Left colon (tissue), 2 donors: ENCODE measurements around the gene TIGD1. TPM values are rescaled to one million over a fixed set of nuclear protein-coding genes. Genes with fewer than 3 reads are reported as not detected.
A peak's percentile ranks its signal among the peaks of the same experiment; 100 is the strongest.

ENCODE experiments used
- ATAC-seq: fragments of 200-7000 bp; cut with Tn5 transposase; one replicate; pipeline ENCODE4 v1.9.1; 2020; ENCODE audit warnings: mild to moderate bottlenecking, moderate library complexity
- DNase-seq, 2 donors: peaks; one replicate each; pipeline ENCODE4 v3.0.0-alpha.2; 2020
- intact Hi-C, 2 donors: fragments of 100-400 bp; cut with DNase I in 1 of 2; cut with micrococcal nuclease in 1 of 2; formaldehyde crosslinking; loops; one replicate each; pipeline versions ENCODE4 v1.11.2 to v1.14.0; 2022; cut with DNase I, micrococcal nuclease
- total RNA-seq, 2 donors: library from RNA; stranded (reverse); fragmentation: NEBNext Ultra II Directional; extraction: Animal tissue kit (Norgen Biotek cat#: 25700); gene quantifications; one replicate each; pipeline ENCODE4 v1.2.1, GENCODE V29; 2021
- donor health status: DM: no; HTN: no; CAD: no.
- donor health status: DM: yes; HTN: yes; CAD: no.

The TIGD1 gene
- total RNA-seq, 2 donors from 2014 or later: 4.4 to 4.5 TPM

GRCh38 chr2:232528746-232529460 is 21.5 kb downstream of the TIGD1 start:
- intact Hi-C loops: no loop called here
- DNase-seq (no peak), ATAC-seq (no peak)

DNA sequence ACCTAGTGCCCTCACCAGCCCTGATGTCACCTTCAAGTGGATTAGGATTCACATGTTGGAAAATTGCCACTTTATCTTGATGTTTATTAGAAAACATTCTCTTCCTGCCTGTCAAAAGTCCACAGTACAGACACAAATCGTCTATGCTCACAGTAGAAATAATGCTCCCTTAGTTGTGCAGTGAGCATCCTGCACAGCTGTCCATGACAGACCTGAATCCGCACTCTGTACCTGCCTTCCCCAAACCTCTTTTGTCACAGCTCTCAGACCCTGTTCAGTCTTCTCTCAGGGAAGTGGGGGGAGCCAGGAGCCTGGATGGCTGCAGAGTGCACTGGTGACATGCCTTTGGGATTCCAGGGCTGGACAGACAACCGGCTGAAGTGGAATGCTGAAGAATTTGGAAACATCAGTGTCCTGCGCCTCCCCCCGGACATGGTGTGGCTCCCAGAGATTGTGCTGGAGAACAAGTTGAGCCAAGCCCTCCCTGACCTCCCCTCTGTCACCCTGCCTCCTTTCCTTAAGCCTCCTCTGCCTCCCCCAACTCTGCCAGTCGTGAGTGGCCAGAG is 22.4 kb downstream of the TIGD1 start:
- intact Hi-C loops: no loop called here
- no peak for DNase-seq
- no peak for ATAC-seq

- DNase-seq: no peak
- intact Hi-C loops: no loop called here
- ATAC-seq: no peak
These were observed 23.9 kb downstream of the TIGD1 start for GRCh38 chr2:232526372-232526941.

GRCh38 chr2:232525791-232526371 is 24.5 kb downstream of the TIGD1 start, which contains the start of gene CHRND:
Gene CHRND (plus strand): TSS chr2:232526160. CDS start chr2:232526216, 56 bp downstream.
- no peak for ATAC-seq
- intact Hi-C loops: no loop called here

GRCh38 chr2:232525199-232525598 is 25.2 kb downstream of the TIGD1 start:
- ATAC-seq: no peak
- intact Hi-C loops: no loop called here
- no peak for DNase-seq

More at GRCh38 chr2:232525791-232526371, 24.5 kb downstream of the TIGD1 start, which contains the start of gene CHRND:
- no peak for DNase-seq

DNA sequence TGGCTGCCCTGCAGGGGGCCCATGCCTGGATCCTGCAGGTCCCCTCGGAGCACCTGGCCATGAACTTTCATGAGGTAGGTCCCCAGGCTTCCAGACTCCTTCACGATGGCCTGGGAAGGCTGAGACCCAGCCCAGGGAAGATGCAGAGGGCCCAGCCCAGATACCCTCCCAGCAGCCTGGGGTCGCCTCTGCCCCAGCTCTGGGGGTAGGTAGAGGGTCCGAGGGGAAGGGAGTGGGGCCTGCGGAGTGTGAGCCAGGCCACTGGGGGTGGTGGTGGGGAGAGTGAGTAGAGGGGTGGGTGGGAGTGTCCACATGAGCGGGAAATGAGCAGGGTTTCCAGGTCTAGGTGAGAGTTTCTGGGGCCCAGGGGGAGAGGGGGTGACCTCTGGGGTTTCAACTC is 25.6 kb downstream of the TIGD1 start:
- intact Hi-C loops: no loop called here
- DNase-seq: no peak
- ATAC-seq: no peak

DNA sequence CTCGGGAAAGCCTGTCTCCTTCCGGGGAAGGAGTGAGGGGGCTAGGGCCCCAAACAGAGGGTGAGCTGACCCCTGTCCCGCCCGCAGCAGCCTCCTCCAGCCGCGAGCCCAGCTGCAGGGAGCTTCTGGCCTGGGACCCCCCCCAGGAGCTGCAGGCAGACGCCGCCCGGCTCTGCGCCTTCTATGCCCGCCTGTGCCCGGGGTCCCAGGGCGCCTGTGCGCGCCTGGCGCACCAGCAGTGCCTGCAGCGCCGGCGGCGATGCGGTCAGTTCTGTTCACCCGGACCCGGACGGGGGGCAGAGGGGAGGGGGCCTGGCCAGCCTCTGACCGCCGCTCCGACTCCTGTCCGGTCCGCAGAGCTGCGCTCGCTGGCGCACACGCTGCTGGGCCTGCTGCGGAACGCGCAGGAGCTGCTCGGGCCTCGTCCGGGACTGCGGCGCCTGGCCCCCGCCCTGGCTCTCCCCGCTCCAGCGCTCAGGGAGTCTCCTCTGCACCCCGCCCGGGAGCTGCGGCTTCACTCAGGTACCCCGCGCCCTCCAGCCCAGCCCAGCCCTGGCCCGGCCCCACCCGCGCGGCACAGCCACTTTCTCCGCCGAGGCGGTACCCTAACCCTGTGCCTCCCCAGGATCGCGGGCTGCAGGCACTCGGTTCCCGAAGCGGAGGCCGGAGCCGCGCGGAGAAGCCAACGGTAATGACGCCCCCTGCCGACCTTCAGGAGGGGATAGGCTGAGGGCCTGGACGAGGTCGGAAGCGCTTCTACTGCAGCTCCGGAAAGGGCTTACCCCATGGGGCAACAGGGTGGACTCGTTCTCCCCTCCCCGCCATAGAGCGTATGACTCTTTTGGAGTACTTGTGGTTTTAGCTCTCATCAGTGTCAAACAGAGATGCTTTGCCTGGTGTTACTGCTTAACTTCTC is 26.4 kb downstream of the TIGD1 start:
- intact Hi-C loops: no loop called here
- ATAC-seq (peak; percentile 53), DNase-seq (peak in 1 of 2 donors; percentile 44)

DNA sequence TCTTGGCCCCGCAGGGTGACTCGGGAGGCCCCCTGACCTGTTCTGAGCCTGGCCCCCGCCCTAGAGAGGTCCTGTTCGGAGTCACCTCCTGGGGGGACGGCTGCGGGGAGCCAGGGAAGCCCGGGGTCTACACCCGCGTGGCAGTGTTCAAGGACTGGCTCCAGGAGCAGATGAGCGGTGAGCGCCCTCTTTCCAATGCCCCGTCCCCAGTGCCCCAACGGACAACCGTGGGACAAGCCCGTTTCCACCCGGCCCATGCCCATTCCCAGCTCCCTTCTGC is 27.0 kb downstream of the TIGD1 start:
- no peak for ATAC-seq
- DNase-seq: no peak
- intact Hi-C loops: no loop called here

DNA sequence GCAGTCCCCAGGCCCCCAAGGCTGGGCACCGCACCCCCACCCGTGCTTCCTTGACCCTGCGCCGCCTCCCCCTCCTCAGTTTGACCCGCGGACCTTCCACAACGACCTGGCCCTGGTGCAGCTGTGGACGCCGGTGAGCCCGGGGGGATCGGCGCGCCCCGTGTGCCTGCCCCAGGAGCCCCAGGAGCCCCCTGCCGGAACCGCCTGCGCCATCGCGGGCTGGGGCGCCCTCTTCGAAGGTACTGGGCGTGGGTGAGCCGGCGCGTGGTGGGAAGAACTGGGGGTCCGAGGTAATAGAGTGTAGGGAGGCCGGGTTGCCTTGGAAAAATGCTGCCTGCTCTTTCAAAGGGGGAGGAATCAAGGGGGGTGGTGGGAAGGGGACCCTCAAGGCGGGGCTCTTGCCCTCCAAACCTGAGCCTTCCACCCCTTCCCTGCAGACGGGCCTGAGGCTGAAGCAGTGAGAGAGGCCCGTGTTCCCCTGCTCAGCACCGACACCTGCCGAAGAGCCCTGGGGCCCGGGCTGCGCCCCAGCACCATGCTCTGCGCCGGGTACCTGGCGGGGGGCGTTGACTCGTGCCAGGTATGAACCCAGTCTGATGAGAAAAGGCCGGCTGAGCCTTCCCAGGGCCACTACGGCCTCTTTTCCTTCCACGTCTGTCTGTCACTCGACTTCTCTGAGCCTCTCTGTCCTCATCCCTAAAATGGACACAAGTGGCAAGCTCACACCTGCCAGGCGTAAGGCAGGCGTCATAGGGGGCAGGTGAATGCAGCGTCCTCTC is 27.5 kb downstream of the TIGD1 start:
- DNase-seq: no peak
- intact Hi-C loops: no loop called here
- no peak for ATAC-seq

GRCh38 chr2:232521959-232522622 is 28.3 kb downstream of the TIGD1 start:
- intact Hi-C loops: no loop called here
- DNase-seq (peak in 1 of 2 donors; percentile 72), ATAC-seq (peak; percentile 71)

GRCh38 chr2:232521098-232521497 is 29.3 kb downstream of the TIGD1 start:
- ATAC-seq: no peak
- intact Hi-C loops: no loop called here
- DNase-seq: no peak

DNA sequence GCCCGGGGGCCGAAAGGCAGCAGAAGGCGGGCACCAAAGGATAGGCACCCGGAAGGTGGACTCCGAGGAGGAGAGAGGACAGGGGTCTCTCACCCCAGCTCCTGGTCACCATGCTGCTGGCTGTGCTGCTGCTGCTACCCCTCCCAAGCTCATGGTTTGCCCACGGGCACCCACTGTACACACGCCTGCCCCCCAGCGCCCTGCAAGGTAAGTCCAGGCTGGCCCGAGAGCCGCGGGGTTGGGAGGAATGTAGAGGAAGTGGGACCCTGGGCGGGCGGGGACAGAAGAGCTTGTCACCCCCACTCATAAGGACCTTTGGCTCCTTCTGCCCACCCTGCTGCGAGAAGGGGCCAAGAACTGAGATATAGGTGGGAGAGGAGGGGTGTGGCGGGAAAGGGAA is 29.9 kb downstream of the TIGD1 start:
- no peak for DNase-seq
- intact Hi-C loops: no loop called here

GRCh38 chr2:232519581-232520438 is 30.5 kb downstream of the TIGD1 start, which contains the start of gene PRSS56:
Gene PRSS56 (plus strand): TSS chr2:232520388. CDS start chr2:232520599, 211 bp downstream.
- ATAC-seq: no peak
- intact Hi-C loops: loop anchor here in 1 of 2 donors (5.0 kb wide), 1 partner anchor 73 kb away; no protein-coding TSS in a partner anchor
- DNase-seq: no peak

More for the DNA sequence above, 29.9 kb downstream of the TIGD1 start:
- ATAC-seq: no peak

GRCh38 chr2:232518844-232519243 is 31.5 kb downstream of the TIGD1 start:
- no peak for DNase-seq
- ATAC-seq: no peak
- intact Hi-C loops: loop anchor here in 1 of 2 donors (5.0 kb wide), 1 partner anchor 72 kb away; no protein-coding TSS in a partner anchor

DNA sequence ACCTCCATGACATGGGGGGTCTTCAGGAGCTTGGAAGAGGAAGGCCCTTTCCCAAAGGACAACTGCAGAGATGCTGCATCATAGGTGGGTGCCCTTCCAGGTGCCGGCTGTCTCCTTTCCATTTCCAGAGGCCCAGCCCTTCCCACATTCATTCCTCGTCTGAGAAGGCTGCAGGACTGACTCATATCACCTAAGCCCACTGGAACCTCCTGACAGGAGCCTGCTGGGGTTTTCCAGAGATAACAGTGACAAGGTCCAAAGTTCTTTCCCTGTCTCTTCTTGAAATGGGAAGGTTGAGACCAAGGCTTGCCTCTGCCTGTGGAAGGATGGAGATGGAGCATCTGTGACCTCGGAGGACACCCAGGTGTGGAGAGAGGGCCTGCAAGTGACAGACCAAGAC is 33.8 kb downstream of the TIGD1 start:
- ATAC-seq (no peak), DNase-seq (no peak)

GRCh38 chr2:232515639-232516038 is 34.7 kb downstream of the TIGD1 start:
- ATAC-seq (no peak), DNase-seq (no peak)
- intact Hi-C loops: loop anchor here in 1 of 2 donors (5.0 kb wide), 1 partner anchor 68 kb away; no protein-coding TSS in a partner anchor

More for the DNA sequence above, 33.8 kb downstream of the TIGD1 start:
- intact Hi-C loops: loop anchor here in 1 of 2 donors (5.0 kb wide), 1 partner anchor 69 kb away; no protein-coding TSS in a partner anchor
